WTC11 (cell line): Measurements from ENCODE around the gene KRTAP10-6. TPM values are rescaled to one million over a fixed set of nuclear protein-coding genes. Genes with fewer than 3 reads are reported as not detected.

Experiments
- ATAC-seq: fragments of 200-7000 bp; cut with Tn5 transposase; 2 replicates; pipeline ENCODE4 v1.10.0; 2021; ENCODE audit warnings: mild to moderate bottlenecking, moderate library complexity
- CTCF ChIA-PET: fragments of 300-600 bp; sonication (Branson Sonifier 250); formaldehyde crosslinking; loops from one replicate; lab custom pipeline; 2021; ENCODE audit warnings: antibody characterized with exemption; lab: Charles Lee
- POLR2A ChIA-PET: fragments of 350-600 bp; sonication (Branson Sonifier 250); formaldehyde crosslinking; loops from one replicate; lab custom pipeline; 2021; ENCODE audit warnings: antibody characterized with exemption; lab: Charles Lee
- DNase-seq: peaks from one replicate; pipeline ENCODE4 v3.0.0; 2021; ENCODE audit warnings: low spot score
- H3K27ac Mint-ChIP-seq: 2 replicates; pipeline ENCODE4 v1.8.0; 2021; ENCODE audit warnings: mixed read lengths
- H3K27me3 Mint-ChIP-seq: 2 replicates; pipeline ENCODE4 v1.8.0; 2021; ENCODE audit warnings: low read depth, mild to moderate bottlenecking, moderate library complexity, mixed read lengths
- H3K36me3 Mint-ChIP-seq: 2 replicates; pipeline ENCODE4 v1.8.0; 2021; ENCODE audit warnings: mixed read lengths
- H3K4me1 Mint-ChIP-seq: 2 replicates; pipeline ENCODE4 v1.8.0; 2022; ENCODE audit warnings: mixed read lengths
- H3K4me3 Mint-ChIP-seq: 2 replicates; pipeline ENCODE4 v1.8.0; 2021; ENCODE audit warnings: mild to moderate bottlenecking, moderate library complexity, mixed read lengths
- H3K9me3 Mint-ChIP-seq: 2 replicates; pipeline ENCODE4 v1.8.0; 2021; ENCODE audit warnings: mixed read lengths
- AR ChIP-seq: fragments of 250-450 bp; sonication (Bioruptor Pico); IDR thresholded peaks from 2 replicates; pipeline ENCODE4 v1.9.0; 2021; ENCODE audit warnings: mild to moderate bottlenecking
- ATF2 ChIP-seq: sonication (generic); formaldehyde crosslinking; IDR thresholded peaks from 2 replicates; pipeline ENCODE4 v1.8.1; 2022; ENCODE audit warnings: low read depth, missing genetic modification reagents, borderline replicate concordance
- CBFB ChIP-seq: sonication (generic); formaldehyde crosslinking; IDR thresholded peaks from 2 replicates; pipeline ENCODE4 v1.8.1; 2022; ENCODE audit warnings: mild to moderate bottlenecking, low read depth, missing genetic modification reagents
- CDX4 ChIP-seq: fragments of 250-450 bp; sonication (Bioruptor Pico); IDR thresholded peaks from 2 replicates; pipeline ENCODE4 v1.9.0; 2021; ENCODE audit warnings: moderate library complexity, mild to moderate bottlenecking, inconsistent platforms, borderline replicate concordance
- CREM ChIP-seq: sonication (generic); formaldehyde crosslinking; IDR thresholded peaks from 2 replicates; pipeline ENCODE4 v1.8.1; 2022; ENCODE audit warnings: mild to moderate bottlenecking, missing genetic modification reagents, moderate library complexity
- EMX1 ChIP-seq: fragments of 250-450 bp; sonication (Bioruptor Pico); IDR thresholded peaks from 2 replicates; pipeline ENCODE4 v1.8.0; 2021; ENCODE audit warnings: mild to moderate bottlenecking
- ERG ChIP-seq: fragments of 250-450 bp; sonication (Bioruptor Pico); IDR thresholded peaks from 2 replicates; pipeline ENCODE4 v1.8.0; 2021; ENCODE audit warnings: mild to moderate bottlenecking
- ETV6 ChIP-seq: sonication (generic); formaldehyde crosslinking; IDR thresholded peaks from 2 replicates; pipeline ENCODE4 v1.8.1; 2022; ENCODE audit warnings: mild to moderate bottlenecking, missing genetic modification reagents
- FOXJ3 ChIP-seq: sonication (generic); formaldehyde crosslinking; IDR thresholded peaks from 2 replicates; pipeline ENCODE4 v1.9.0; 2021; ENCODE audit warnings: missing genetic modification reagents, mild to moderate bottlenecking, borderline replicate concordance
- GRHL2 ChIP-seq: fragments of 250-450 bp; sonication (Bioruptor Pico); IDR thresholded peaks from 2 replicates; pipeline ENCODE4 v1.8.0; 2022; ENCODE audit warnings: mild to moderate bottlenecking, moderate library complexity; ENCODE audit not compliant: insufficient replicate concordance, severe bottlenecking
- JAZF1 ChIP-seq: fragments of 250-450 bp; sonication (Bioruptor Pico); IDR thresholded peaks from 2 replicates; pipeline ENCODE4 v1.9.0; 2021; ENCODE audit warnings: moderate library complexity, mild to moderate bottlenecking, inconsistent platforms
- MLX ChIP-seq: sonication (generic); formaldehyde crosslinking; IDR thresholded peaks from 2 replicates; pipeline ENCODE4 v1.8.1; 2023; ENCODE audit warnings: mild to moderate bottlenecking, missing genetic modification reagents, moderate library complexity
- NR2C2 ChIP-seq: sonication (generic); formaldehyde crosslinking; IDR thresholded peaks from 2 replicates; pipeline ENCODE4 v1.8.0; 2022; ENCODE audit warnings: mild to moderate bottlenecking, missing genetic modification reagents
- OVOL2 ChIP-seq: fragments of 250-450 bp; sonication (Bioruptor Pico); IDR thresholded peaks from 2 replicates; pipeline ENCODE4 v1.9.0; 2021; ENCODE audit warnings: mild to moderate bottlenecking, borderline replicate concordance
- PREB ChIP-seq: sonication (generic); formaldehyde crosslinking; IDR thresholded peaks from 2 replicates; pipeline ENCODE4 v1.8.1; 2022; ENCODE audit warnings: mild to moderate bottlenecking, missing genetic modification reagents, moderate library complexity, borderline replicate concordance
- PRRX2 ChIP-seq: fragments of 250-450 bp; sonication (Bioruptor Pico); IDR thresholded peaks from 2 replicates; pipeline ENCODE4 v1.8.0; 2021; ENCODE audit warnings: mild to moderate bottlenecking
- SMAD3 ChIP-seq: sonication (generic); formaldehyde crosslinking; IDR thresholded peaks from 2 replicates; pipeline ENCODE4 v1.8.0; 2022; ENCODE audit warnings: missing genetic modification reagents, mild to moderate bottlenecking, borderline replicate concordance
- TEAD1 ChIP-seq: sonication (generic); formaldehyde crosslinking; IDR thresholded peaks from 2 replicates; pipeline ENCODE4 v1.8.0; 2022; ENCODE audit warnings: mild to moderate bottlenecking, missing genetic modification reagents
- TEAD4 ChIP-seq: sonication (generic); formaldehyde crosslinking; IDR thresholded peaks from 2 replicates; pipeline ENCODE4 v1.8.0; 2022; ENCODE audit warnings: mild to moderate bottlenecking, missing genetic modification reagents
- ZBTB21 ChIP-seq: sonication (generic); formaldehyde crosslinking; IDR thresholded peaks from 2 replicates; pipeline ENCODE4 v1.8.1; 2023; ENCODE audit warnings: mild to moderate bottlenecking, missing genetic modification reagents, borderline replicate concordance
- ZNF416 ChIP-seq: fragments of 250-450 bp; sonication (Bioruptor Pico); IDR thresholded peaks from 2 replicates; pipeline ENCODE4 v1.9.0; 2021; ENCODE audit warnings: mild to moderate bottlenecking, inconsistent platforms
- total RNA-seq: library from RNA; stranded (reverse); gene quantifications from 3 replicates; pipeline ENCODE4 v1.2.3, GENCODE V29; 2021

KRTAP10-6 gene
- total RNA-seq, 1 experiment from 2014 or later: 0.17 TPM

GRCh38 chr21:44637018-44637850, 44.9 kb upstream of the KRTAP10-6 start, which contains the start of gene KRTAP10-10:
Gene KRTAP10-10 (plus strand): TSS chr21:44637356. CDS start chr21:44637418, 62 bp downstream.
- peaks cover 40% of the 10 kb centered on the region for H3K9me3 Mint-ChIP-seq
- ATAC-seq (no peak), DNase-seq (no peak)
- ChIA-PET CTCF (no interaction called here), POLR2A (no interaction called here)
- peaks cover 4% of the 10 kb centered on the region; the same call in 1 of the 2 replicates for H3K27me3 Mint-ChIP-seq
- H3K36me3 Mint-ChIP-seq: peaks cover 19% of the 10 kb centered on the region
- TF ChIP-seq ZBTB21 (CRISPR knock-in tag) (no peak), CREM (CRISPR knock-in tag) (no peak), TEAD4 (CRISPR knock-in tag) (no peak), EMX1 (CRISPR knock-in tag) (no peak), AR (CRISPR knock-in tag) (no peak), FOXJ3 (no peak)
- H3K4me3 Mint-ChIP-seq: no peak within 1 kb of the TSS
- no peak within 1 kb of the TSS; the same call in 1 of the 2 replicates for H3K27ac Mint-ChIP-seq
- peaks cover 6% of the 10 kb centered on the region for H3K4me1 Mint-ChIP-seq

- TF ChIP-seq ZNF416 (CRISPR knock-in tag) (no peak), ERG (CRISPR knock-in tag) (no peak), JAZF1 (CRISPR knock-in tag) (no peak), ATF2 (CRISPR knock-in tag) (no peak), SMAD3 (no peak), NR2C2 (no peak), CBFB (no peak), CDX4 (no peak), ETV6 (CRISPR knock-in tag) (no peak), ZBTB21 (CRISPR knock-in tag) (no peak), OVOL2 (CRISPR knock-in tag) (no peak), TEAD1 (CRISPR knock-in tag) (no peak), PREB (CRISPR knock-in tag) (no peak), GRHL2 (no peak), PRRX2 (CRISPR knock-in tag) (no peak), MLX (no peak)
- no peak overlapping the region for H3K4me3 Mint-ChIP-seq
- no peak for ATAC-seq
- peaks cover 9% of the 10 kb centered on the region; the same call in 1 of the 2 replicates for H3K27me3 Mint-ChIP-seq
- ChIA-PET CTCF (no interaction called here), POLR2A (no interaction called here)
- H3K27ac Mint-ChIP-seq: no peak overlapping the region; the same call in 1 of the 2 replicates
- peaks cover 27% of the 10 kb centered on the region for H3K36me3 Mint-ChIP-seq
- H3K4me1 Mint-ChIP-seq: peaks cover 6% of the 10 kb centered on the region
- H3K9me3 Mint-ChIP-seq: peaks cover 43% of the 10 kb centered on the region
- no peak for DNase-seq
Measured at GRCh38 chr21:44636209-44637017, 44.1 kb upstream of the KRTAP10-6 start.
